ENCODE measurements around the gene PI4KA.
A peak's percentile ranks its signal among the peaks of the same experiment; 100 is the strongest.
"Not testable (repeated sequence)": the region's sequence is repeated elsewhere in the genome, so short reads cannot be mapped to it uniquely, and the experiment has no call there.

The PI4KA gene

GRCh38 chr22:20858615-20859416, at the start of gene PI4KA, which contains the start of gene SNAP29:
TSS of gene PI4KA (minus strand) at chr22:20858811. CDS start at chr22:20858725, 86 bp downstream.
TSS of gene SNAP29 (plus strand) at chr22:20859007. CDS start at chr22:20859111, 104 bp downstream.
- DNase-seq = peak; percentile 89

GRCh38 chr22:20906387-20906767, 47.8 kb upstream of the PI4KA start:
- DNase-seq = no peak

- DNase-seq = no peak
Measured at GRCh38 chr22:20905415-20906386, 47.1 kb upstream of the PI4KA start.

- DNase-seq = no peak
Measured at GRCh38 chr22:20904980-20905355, 46.4 kb upstream of the PI4KA start.

GRCh38 chr22:20904008-20904979, 45.7 kb upstream of the PI4KA start:
- DNase-seq = no peak

- no peak for DNase-seq
Measured at GRCh38 chr22:20903093-20903492, 44.5 kb upstream of the PI4KA start.

- DNase-seq = not testable (repeated sequence)
Measured at GRCh38 chr22:20901093-20902033, 42.8 kb upstream of the PI4KA start.

GRCh38 chr22:20899827-20900423, 41.3 kb upstream of the PI4KA start:
- DNase-seq = no peak

GRCh38 chr22:20897737-20898136, 39.1 kb upstream of the PI4KA start:
- DNase-seq = not testable (repeated sequence)

- no peak for DNase-seq
Measured at GRCh38 chr22:20890975-20891374, 32.4 kb upstream of the PI4KA start.

- no peak for DNase-seq
Measured at GRCh38 chr22:20889904-20890540, 31.4 kb upstream of the PI4KA start.

- DNase-seq = no peak
Measured at GRCh38 chr22:20889025-20889704, 30.6 kb upstream of the PI4KA start.

- DNase-seq = no peak
Measured at GRCh38 chr22:20887375-20887774, 28.8 kb upstream of the PI4KA start.

GRCh38 chr22:20885557-20886323, 27.1 kb upstream of the PI4KA start:
- peak; percentile 26 for DNase-seq

GRCh38 chr22:20885017-20885556, 26.5 kb upstream of the PI4KA start:
- DNase-seq = no peak

GRCh38 chr22:20884454-20884853, 25.8 kb upstream of the PI4KA start:
- no peak for DNase-seq

- no peak for DNase-seq
Measured at GRCh38 chr22:20882855-20883254, 24.2 kb upstream of the PI4KA start.
